NK-92 treated with Interleukin-12 subunit alpha and Interleukin-12 subunit beta, amount 100 ng/mL, for 24 hours (cell line): ENCODE results near the gene IQCC.

Experiments
- DNase-seq: peaks from one replicate; lab custom pipeline; 2025; lab: John Stamatoyannopoulos, UW

IQCC gene

DNA sequence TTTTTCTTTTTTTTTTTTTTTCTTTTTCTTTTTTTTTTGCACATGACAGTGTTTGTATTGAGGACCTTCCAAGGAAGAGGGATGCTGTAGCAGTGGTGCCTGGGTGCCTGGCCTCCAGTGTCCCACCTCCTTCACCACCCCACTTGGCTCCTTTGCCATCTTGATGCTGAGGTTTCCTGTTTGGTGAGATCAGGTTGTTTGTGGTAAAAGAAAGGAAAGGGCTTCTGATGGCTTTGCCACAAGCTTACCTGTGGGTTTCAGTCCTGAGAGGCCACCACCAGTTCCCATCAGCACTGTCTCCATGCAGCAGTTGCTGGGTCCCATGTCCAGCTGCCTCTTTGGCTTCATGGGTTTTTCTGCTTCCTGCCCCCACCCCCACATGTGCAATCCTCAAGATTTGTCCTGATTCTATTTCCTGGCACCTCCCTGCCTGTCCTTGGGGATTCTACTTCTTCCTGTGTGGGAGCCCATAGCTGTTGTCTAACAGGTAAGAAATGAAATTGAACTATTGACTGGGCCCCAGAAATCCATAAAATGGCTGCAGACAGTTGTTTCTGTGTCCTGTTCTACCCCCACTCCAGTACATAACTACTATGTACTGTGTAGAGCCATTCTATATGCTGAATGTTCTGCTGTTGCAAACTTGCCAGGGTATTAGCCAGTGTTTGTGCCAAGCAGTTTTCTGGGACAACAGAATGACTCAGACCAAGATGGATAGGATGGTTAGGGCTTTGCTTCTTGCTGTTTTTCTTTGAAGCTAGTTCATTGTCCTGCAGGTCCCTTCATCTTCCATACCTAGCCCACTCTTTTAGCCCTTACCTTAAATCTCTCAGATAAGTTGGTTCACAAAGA lies 9.3 kb upstream of the IQCC start:
- DNase-seq = no peak

DNA sequence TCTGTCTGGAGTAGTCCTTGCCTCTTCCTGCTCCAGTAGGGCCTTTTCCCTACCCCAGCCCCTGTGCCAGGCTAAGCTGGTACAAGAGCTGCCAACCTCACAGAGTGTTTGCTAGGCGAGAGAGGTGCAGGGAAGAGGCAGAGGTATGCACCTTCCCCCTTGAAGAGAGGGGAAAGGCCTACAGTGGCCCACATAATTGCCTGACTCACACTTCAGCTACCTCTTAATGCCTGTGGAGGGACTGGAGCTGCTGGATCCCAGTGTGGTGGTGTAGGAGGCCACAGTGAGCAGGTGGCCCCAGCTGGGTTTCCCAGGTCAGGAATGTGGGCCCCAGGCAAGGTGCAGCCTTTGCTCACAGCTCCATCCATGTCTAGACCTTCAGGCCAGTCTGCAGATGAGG lies 8.4 kb upstream of the IQCC start:
- no peak for DNase-seq

- no peak for DNase-seq
These were observed 7.6 kb upstream of the IQCC start for GRCh38 chr1:32197837-32198236.

DNA sequence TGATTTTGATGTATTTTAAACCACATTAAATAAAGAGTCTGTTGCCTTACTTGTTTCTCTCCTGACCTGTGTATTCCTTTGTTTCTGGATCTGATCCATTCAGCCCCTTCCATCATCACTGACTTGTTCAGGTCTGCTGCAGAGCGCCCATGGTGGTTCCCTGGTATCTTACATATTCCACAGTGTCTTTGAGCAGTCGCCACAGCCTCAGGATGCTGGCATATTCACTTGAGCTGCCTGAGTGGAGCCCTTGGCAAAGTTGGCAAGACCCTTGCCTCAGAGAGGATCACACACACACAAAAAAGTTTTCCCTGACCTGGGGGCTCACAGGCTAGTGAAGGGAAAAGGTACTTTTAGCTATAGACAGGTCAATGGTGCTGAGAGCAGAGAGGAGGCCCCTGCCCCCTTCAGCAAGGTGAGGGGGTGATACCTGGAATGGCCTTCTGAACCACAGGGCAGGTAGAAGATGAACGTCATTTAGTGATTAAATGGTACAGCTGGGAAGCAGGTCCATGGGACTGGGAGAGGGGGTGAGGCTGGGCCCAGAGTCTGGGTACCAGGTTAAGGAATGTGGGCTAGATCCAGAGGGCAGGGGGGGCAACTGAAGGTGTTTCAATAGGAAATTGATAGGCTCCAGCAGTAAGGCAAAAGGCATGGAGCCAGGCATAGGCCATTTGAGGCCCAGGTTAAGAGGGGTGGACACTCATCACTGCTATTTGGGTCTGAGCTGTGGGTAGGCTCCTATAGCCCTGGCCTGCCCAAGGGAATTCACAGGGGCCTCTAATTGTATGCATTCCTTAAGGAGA lies 7.0 kb upstream of the IQCC start:
- no peak for DNase-seq

DNA sequence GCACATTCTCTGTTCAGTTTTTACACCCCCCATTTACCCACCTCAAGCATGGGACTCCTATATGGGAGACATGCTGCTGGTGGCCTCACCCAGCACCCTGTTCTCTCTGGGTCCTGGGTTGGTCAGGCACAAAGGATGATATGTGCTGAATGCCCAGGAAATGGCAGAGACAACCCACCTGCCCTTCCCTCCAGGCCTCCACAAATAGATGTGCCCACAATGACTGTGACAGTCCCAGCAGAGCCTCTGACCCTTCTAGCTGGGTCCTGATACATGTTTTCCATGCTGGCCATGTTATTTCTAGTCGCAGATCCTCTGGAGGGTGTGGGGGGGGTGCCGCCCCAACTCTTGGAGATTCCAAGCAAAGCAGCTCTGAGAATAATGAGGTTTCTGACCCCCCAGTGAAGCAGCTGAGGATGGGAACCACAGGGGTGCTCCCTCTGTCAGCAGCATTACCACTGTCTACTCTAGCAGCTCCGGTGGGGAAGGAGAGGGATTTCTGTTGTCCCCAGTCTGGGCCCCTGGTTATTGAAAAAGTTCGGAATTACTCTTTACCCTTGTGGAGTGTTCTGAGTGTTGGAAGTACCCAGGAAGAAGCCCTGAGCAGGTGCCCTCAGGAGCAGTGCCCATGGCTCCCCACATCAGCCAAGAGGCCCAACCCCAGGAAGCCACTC lies 6.3 kb upstream of the IQCC start:
- no peak for DNase-seq

- no peak for DNase-seq
These were observed 5.8 kb upstream of the IQCC start for GRCh38 chr1:32199717-32200072.

DNA sequence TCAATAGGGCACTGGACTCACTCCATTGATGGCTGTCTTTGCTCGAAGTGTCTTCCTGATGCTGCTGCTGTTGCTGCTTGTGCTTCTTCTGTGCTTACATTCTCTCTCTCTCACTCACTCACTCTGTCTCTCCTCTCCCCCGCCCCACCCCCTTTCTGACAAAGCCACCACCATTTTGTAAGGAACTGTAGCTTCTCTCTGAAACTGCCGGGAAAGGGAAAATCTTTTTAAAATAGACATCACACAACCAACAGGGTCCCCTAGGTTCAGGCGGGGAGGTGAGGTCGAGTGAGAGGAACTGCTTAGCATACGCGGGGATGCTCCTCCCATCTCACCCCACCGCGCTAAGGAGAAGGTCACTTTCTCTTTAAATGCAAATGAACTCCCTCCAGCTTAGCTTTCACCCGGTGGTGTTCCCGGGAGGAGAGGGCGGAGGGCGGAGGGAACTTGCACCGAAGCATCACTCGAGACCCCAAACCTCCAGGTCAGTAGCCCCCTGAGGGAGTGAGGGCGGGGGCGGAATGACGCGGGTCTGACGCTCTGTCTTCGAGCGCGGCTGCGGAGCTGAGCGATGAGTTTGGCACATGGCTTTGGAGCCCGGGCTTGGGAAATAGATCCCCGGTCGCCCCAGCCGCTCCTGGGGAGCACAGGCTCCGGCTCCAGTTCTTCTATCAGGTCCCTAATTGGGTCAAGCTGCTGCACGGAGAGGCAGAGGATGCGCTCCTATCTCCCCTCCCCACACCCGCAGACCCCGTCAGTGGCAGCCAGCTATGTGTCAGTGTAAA lies 5.1 kb upstream of the IQCC start, which contains the start of gene CCDC28B:
Gene CCDC28B, plus strand, starts transcription at position 370 of the 785 bp plus-strand sequence. CDS start 1,341 bp downstream, outside the sequence.
- DNase-seq = peak; percentile 43

DNA sequence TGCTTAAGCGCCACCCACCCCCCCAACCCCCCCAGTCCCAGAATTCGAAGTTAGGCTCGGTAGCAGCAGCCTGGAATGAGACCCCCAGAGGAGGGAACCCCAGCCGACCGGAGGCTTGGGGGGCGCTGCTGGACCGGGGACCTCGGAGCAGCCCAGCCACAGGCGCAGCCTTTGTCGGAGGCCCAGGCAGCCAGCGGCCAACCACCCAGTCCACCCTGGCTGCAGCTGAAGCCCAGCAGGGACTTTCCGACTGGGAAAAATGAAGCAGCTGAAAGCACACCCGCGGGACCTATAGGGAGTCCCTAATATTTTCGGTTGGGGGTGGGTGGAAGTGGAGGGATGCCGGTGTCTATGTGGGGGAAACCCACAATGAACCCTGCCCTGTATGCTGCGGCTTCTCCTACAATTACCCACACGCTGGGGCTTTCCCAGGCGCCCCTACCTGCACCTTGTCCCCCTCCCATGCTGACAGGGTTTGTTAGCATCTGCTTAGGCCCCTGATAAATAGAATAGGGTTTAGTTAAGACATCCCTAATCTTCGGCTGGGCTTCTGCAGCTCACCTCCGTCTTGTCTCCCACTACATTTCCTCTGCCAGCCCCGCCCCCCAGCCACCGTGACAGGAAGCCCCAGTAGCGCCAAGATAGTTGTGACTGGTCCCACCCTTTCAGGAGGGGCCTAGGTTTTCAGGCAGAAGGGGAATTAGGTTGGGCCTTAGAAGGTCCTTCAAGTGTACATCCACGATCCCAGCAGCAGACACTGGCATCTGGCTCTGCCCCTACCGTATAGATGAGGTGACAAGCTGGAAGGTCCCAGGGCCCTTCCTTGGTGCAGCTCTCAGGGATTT lies 4.2 kb upstream of the IQCC start:
- peak; percentile 67 for DNase-seq

GRCh38 chr1:32204943-32205361 lies 519 bp upstream of the IQCC start:
- no peak for DNase-seq

DNA sequence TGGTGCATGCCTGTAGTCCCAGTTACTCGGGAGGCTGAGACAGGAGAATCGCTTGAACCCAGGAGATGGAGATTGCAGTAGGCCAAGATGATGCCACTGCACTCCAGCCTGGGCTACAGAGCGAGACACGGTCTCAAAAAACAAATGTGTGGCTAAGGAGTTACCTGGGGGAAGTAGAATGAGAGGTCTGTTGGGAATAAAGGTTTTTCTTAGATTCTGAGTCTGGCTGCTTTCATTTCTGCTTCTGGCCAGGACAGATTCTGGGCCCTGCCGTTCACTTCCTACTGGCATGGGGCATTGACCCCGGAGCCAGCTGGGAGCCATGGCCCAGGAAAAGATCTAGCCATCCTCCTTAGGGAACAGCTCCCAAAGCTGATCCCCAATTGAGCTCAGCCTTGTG lies 3.0 kb downstream of the IQCC start:
- DNase-seq = no peak

GRCh38 chr1:32208891-32209328 lies 3.4 kb downstream of the IQCC start, which contains the start of gene DCDC2B:
Gene DCDC2B, plus strand, starts transcription at chr1:32209089. Its CDS starts 5 bp downstream, at chr1:32209094.
- DNase-seq = no peak

DNA sequence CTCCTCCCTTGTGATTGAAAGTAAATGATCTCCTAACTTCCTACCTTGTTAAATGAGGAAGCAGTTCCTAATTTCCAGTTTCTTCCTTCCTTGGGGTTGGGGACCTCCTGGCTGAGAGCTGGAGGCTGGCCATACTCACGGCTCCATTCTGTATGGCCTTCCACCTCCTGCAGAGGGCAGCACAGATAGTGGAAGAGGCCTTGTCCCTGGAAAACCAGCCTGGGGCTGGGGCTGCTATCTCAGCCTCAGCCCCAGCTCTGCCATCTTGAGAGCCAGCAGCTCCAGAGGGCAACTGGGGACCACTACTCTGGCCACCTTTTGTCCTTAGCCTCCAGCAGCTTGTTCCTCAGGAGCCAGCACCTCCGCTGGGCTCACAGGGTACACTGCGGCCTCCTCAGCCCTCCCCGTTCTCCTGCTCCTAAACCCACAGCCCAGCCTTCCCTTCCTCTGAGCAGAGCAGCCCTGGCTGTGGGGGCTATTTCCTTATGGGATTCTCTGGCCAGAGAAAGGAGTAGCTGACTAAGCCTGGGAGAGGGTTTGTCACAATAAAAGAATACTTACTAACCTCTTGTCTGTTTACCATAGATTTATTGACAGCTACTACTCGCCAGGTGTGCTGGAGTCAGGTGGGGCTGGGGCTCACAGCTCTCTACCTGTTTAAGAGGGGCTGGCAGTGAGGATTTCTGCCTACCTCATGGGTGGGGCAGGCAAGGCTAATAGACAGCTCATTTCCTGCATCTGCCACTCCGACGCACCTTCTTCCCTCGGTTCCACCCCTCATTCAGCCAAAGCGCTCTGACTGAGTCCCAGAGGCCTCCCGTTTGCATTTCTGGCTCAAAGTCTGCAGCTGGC lies 10.4 kb downstream of the IQCC start:
- DNase-seq = peak; percentile 24

GRCh38 chr1:32216566-32216965 lies 11.1 kb downstream of the IQCC start:
- DNase-seq = no peak

DNA sequence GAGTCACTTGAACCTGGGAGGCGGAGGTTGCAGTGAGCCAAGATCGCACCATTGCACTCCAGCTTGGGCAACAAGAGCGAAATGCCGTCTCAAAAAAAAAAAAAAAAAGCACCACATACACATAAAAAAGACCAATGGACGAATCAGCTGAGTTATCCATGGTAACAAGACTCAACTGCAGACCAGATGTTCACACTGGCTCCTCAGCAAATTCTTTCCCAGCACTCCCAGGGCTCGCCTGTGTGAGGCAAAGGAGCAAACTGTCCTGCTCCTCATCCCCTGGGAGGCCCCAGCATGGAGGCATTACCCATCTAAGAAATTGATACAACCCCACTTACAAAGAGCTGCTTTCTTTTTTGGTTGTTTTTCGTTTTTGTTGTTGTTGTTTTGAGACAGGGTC lies 13.6 kb downstream of the IQCC start:
- DNase-seq = no peak

GRCh38 chr1:32220746-32221580 lies 15.5 kb downstream of the IQCC start:
- DNase-seq = no peak

GRCh38 chr1:32221581-32221979 lies 16.1 kb downstream of the IQCC start:
- no peak for DNase-seq

DNA sequence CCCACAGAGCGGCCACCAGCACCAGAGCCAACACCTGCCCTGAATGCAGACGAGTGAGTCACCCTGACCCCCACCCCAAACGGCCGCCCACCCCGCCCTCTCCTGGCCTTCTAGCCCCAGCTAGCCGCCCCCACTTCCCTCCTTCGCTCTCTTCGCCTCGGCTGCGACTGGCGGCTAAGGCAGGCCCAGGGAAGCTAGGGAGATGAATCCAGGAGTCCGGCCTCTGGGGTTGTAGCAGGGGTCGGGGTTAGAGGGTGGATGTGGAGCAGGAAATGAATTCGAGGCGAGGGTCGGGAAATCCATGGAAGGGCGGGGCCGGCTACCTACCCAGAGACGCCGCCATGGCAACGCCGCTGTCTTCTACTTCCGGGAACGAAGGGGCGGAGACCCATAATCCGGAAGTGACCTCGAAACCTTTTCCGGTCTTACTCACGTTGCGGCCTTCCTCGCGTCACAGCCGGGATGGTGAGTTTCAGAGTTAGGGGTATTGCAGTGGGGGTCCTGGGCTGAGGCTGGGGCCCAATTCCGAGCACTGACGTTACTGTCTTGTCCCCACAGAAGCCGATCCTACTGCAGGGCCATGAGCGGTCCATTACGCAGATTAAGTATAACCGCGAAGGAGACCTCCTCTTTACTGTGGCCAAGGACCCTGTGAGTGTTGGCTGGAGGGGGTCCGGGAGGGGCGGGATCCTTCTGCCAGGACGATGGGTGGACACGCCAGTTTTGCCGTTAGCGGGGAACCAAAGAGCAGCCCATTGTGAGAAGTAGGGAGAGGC lies 16.7 kb downstream of the IQCC start, which contains the start of the genes EIF3I and TMEM234:
Gene EIF3I, plus strand, starts transcription at position 428 of the 776 bp plus-strand sequence. Its CDS starts 35 bp downstream, at position 463.
Gene TMEM234, minus strand, starts transcription at position 374 of the 776 bp plus-strand sequence. Its CDS starts 31 bp downstream, at position 343.
- DNase-seq = peak; percentile 81

DNA sequence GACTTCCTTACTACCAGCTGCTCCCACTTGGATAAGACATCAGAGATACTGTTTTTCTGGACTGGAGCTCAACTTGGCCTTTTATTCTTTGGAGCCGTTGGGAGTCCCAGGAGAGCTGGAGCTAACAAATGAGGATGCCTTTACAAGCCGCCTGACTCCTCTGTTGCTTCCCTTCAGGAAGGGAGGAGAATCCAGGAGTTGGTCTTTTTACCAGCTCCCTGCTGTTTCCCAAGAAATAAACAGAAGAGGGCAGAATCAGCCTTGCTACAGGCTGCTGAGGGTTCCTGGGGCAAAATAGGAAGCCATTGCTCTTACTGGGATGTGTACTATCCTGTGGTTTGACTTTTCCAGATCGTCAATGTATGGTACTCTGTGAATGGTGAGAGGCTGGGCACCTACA lies 18.2 kb downstream of the IQCC start:
- no peak for DNase-seq
